C4-2B (cell line): ENCODE measurements around the gene RTN1.

Experiments
- ZFX ChIP-seq: fragments of 450-650 bp; IDR thresholded peaks from 2 replicates; pipeline ENCODE4 v1.6.1; 2017
- TF ChIP-seq, protein P1 (sequence below): fragments of 450-650 bp; conservative IDR thresholded peaks from 2 replicates; pipeline ENCODE4 v1.5.1; 2017; ENCODE audit warnings: mild to moderate bottlenecking

DNA sequence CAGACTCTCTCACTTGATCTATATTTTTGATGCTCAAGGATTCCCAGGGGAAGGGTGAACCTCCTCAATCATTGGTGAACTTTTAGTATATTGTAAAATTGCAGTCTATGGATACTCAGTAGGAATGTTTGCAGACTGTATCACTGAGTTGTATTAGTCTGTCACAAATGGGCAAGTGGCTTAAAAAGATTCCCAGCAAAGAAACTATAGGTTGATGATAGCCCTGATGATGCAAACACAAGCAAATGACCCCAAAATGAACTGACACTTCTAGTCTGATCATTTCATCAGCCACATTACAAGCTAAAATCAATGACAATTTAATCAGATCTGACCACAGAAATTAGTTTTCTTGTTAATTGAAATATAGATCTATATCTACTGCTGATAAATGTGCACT is 59.5 kb downstream of the RTN1 start:
- TF ChIP-seq, protein P1, sequence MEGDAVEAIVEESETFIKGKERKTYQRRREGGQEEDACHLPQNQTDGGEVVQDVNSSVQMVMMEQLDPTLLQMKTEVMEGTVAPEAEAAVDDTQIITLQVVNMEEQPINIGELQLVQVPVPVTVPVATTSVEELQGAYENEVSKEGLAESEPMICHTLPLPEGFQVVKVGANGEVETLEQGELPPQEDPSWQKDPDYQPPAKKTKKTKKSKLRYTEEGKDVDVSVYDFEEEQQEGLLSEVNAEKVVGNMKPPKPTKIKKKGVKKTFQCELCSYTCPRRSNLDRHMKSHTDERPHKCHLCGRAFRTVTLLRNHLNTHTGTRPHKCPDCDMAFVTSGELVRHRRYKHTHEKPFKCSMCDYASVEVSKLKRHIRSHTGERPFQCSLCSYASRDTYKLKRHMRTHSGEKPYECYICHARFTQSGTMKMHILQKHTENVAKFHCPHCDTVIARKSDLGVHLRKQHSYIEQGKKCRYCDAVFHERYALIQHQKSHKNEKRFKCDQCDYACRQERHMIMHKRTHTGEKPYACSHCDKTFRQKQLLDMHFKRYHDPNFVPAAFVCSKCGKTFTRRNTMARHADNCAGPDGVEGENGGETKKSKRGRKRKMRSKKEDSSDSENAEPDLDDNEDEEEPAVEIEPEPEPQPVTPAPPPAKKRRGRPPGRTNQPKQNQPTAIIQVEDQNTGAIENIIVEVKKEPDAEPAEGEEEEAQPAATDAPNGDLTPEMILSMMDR: no peak
- no peak for TF ChIP-seq ZFX
